ENCODE data around the gene LYPD1.

Gene LYPD1

DNA sequence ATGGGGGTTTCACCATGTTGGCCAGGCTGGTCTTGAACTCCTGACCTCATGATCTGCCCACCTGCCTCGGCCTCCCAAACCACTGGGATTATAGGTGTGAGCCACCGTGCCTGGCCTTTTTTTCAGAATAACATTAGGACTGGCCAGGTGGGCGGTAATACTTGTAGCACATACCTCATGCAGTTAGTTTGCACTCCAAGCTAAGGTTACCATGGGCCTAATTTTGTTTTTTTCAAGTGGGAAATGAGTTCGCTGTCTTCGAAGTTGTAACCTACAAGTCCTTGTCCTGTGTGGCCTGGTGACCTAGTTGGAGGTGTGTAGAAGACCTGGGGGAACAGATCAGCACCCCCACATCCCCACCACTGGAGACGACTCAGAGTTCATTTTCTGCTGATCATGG lies 74.8 kb downstream of the LYPD1 start:
- DNase-seq (ENCODE audit: low spot score), result no peak

All from HuH-7 (cell line).